Stimulated activated CD8-positive, alpha-beta memory T cell treated with anti-CD3 and anti-CD28 coated beads, Interleukin-12 subunit alpha, Interleukin-12 subunit beta, amount 100 ng/mL, for 4 hours (primary cell): ENCODE measurements around the gene OR5AR1.
"Not testable (repeated sequence)": the region's sequence is repeated elsewhere in the genome, so short reads cannot be mapped to it uniquely, and the experiment has no call there.

Experiments used
- DNase-seq: peaks from one replicate; pipeline ENCODE4 v3.0.0-alpha.2; 2020; ENCODE audit warnings: low read depth

OR5AR1 gene

GRCh38 chr11:56663386-56663785 is at the start of gene OR5AR1:
TSS of gene OR5AR1 (plus strand) at chr11:56663686. CDS start at chr11:56663686, 0 bp downstream.
- DNase-seq: no peak

GRCh38 chr11:56624661-56625110 is 38.8 kb upstream of the OR5AR1 start:
- DNase-seq: no peak

GRCh38 chr11:56625946-56626345 is 37.5 kb upstream of the OR5AR1 start:
- no peak for DNase-seq

GRCh38 chr11:56632329-56632728 is 31.2 kb upstream of the OR5AR1 start:
- no peak for DNase-seq

- no peak for DNase-seq
Measured at GRCh38 chr11:56636861-56637260, 26.6 kb upstream of the OR5AR1 start.

GRCh38 chr11:56637500-56637899 is 26.0 kb upstream of the OR5AR1 start:
- DNase-seq: no peak

GRCh38 chr11:56642339-56642738 is 21.1 kb upstream of the OR5AR1 start, which contains the start of gene OR5AP2:
TSS of gene OR5AP2 (minus strand) at chr11:56642439. CDS start at chr11:56642439, 0 bp downstream.
- DNase-seq: no peak

GRCh38 chr11:56659755-56660154 is 3.7 kb upstream of the OR5AR1 start:
- no peak for DNase-seq

GRCh38 chr11:56670984-56671383 is 7.5 kb downstream of the OR5AR1 start:
- no peak for DNase-seq

GRCh38 chr11:56688554-56689100 is 25.1 kb downstream of the OR5AR1 start:
- DNase-seq: no peak

- DNase-seq: not testable (repeated sequence)
Measured at GRCh38 chr11:56691179-56691578, 27.7 kb downstream of the OR5AR1 start.

- DNase-seq: no peak
Measured at GRCh38 chr11:56693428-56693827, 29.9 kb downstream of the OR5AR1 start.

- DNase-seq: no peak
Measured at GRCh38 chr11:56698795-56699194, 35.3 kb downstream of the OR5AR1 start, which contains the start of gene OR9G1. TSS of gene OR9G1 (plus strand) at chr11:56699095. CDS start at chr11:56700388, 1,293 bp downstream.

GRCh38 chr11:56700242-56700913 is 36.9 kb downstream of the OR5AR1 start:
- DNase-seq: no peak

- no peak for DNase-seq
Measured at GRCh38 chr11:56700914-56701485, 37.5 kb downstream of the OR5AR1 start.

GRCh38 chr11:56705784-56706396 is 42.4 kb downstream of the OR5AR1 start:
- DNase-seq: no peak

GRCh38 chr11:56706486-56706885 is 43.0 kb downstream of the OR5AR1 start:
- no peak for DNase-seq

GRCh38 chr11:56714206-56714605 is 50.7 kb downstream of the OR5AR1 start:
- DNase-seq: no peak
